ENCODE measurements around the gene JAG2. TPM values are rescaled to one million over a fixed set of nuclear protein-coding genes. Genes with fewer than 3 reads are reported as not detected.

The JAG2 gene
- total and polyA plus RNA-seq, 8 donors = 10.1 to 34.2 (median 14.6) TPM

GRCh38 chr14:105131241-105131640 lies 37.3 kb downstream of the JAG2 start:
- peaks cover 0 to 15% of the 10 kb centered on the region in 2 donors for H3K27me3 ChIP-seq
- H3K4me3 ChIP-seq = no peak overlapping the region
- intact Hi-C loops (cut with DNase I) = no loop called here
- no peak for TF ChIP-seq CTCF (IDR thresholded peaks at IDR 0.05)
- ATAC-seq = no peak
- H3K4me1 ChIP-seq = no peaks in the 10 kb centered on the region
- no peaks in the 10 kb centered on the region for H3K36me3 ChIP-seq
- no peak for DNase-seq
- peaks cover 0 to 16% of the 10 kb centered on the region in 2 donors for H3K9me3 ChIP-seq
- H3K27ac ChIP-seq = no peak overlapping the region

- no peak overlapping the region for H3K4me3 ChIP-seq
- DNase-seq (no peak), ATAC-seq (no peak)
- no peak overlapping the region for H3K27ac ChIP-seq
- peaks cover 0 to 16% of the 10 kb centered on the region in 2 donors for H3K9me3 ChIP-seq
- peaks cover 0 to 32% of the 10 kb centered on the region in 2 donors for H3K27me3 ChIP-seq
- intact Hi-C loops (cut with DNase I) = no loop called here
- no peaks in the 10 kb centered on the region for H3K4me1 ChIP-seq
- H3K36me3 ChIP-seq = no peaks in the 10 kb centered on the region
- TF ChIP-seq CTCF (IDR thresholded peaks at IDR 0.05) = no peak
Measured at GRCh38 chr14:105128059-105128458, 40.5 kb downstream of the JAG2 start.

DNA sequence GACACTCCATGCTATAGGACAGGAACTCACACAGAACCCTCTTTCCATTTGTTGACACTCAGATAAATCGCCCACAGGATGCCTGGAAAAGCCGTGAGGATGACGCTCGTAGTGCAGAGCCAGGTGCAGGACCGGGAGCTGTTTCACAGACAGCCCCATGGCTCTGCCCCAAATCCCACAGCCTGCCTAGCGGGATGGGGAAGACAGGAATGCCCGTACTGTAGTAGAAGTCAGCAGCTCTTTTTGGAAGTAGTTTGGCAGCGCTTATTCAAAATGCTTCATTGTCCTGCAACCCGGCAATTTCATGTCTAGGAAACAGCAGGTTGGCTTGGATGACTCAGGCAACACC lies 41.6 kb downstream of the JAG2 start:
- Histone ChIP-seq H3K9me3 (peaks cover 0 to 25% of the 10 kb centered on the region in 2 donors), H3K4me1 (no peaks in the 10 kb centered on the region), H3K4me3 (no peak overlapping the region), H3K27ac (no peak overlapping the region), H3K27me3 (peaks cover 0 to 32% of the 10 kb centered on the region in 2 donors), H3K36me3 (no peaks in the 10 kb centered on the region)
- intact Hi-C loops (cut with DNase I) = no loop called here
- DNase-seq (no peak), ATAC-seq (no peak)
- no peak for TF ChIP-seq CTCF (IDR thresholded peaks at IDR 0.05)

DNA sequence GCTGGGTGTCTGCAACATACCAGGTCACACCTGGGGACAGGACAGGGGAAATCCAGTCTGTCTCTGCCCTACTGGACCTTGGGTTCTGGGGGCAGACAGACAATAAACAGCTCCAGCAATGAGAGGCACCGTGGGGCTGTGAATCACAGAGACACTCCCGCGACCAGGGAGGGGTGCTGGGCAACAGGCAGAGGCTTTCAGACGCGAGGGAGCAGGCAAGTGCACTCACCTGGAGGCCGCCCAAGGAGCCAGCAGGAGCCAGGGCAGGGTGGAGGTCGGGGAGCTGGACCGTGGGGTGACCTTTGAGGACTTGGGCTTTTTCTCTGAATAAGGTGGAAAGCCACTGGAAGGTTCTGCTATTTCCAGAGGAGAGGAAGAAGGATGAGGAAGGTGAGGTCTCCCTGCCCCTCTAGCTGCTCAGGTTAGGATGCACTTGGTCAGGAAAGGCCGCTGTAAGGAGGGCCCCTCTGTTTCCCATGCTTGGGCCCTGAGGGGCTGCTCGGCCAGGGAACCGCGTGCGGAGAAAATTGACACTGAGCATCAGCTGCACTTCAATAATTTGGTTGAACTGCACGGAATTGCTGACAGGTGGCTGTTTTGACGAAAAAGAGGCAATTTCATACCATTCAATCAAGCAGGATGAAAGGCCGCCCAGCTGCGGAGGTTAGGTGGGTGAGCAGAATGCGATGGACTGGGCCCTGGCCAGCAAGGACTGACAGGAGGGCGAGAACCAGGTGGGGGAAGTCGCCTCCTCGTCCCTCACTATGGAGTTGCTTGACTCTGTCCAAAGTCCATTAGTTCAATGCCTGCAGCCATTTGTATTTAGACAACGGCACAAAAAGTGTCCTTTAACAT lies 42.2 kb downstream of the JAG2 start:
- Histone ChIP-seq H3K9me3 (peaks cover 0 to 24% of the 10 kb centered on the region in 2 donors), H3K4me3 (no peak overlapping the region), H3K36me3 (no peaks in the 10 kb centered on the region), H3K4me1 (no peaks in the 10 kb centered on the region), H3K27me3 (peaks cover 0 to 32% of the 10 kb centered on the region in 2 donors), H3K27ac (no peak overlapping the region)
- no peak for ATAC-seq
- no peak for TF ChIP-seq CTCF (IDR thresholded peaks at IDR 0.05)
- DNase-seq = no peak
- intact Hi-C loops (cut with DNase I) = no loop called here

DNA sequence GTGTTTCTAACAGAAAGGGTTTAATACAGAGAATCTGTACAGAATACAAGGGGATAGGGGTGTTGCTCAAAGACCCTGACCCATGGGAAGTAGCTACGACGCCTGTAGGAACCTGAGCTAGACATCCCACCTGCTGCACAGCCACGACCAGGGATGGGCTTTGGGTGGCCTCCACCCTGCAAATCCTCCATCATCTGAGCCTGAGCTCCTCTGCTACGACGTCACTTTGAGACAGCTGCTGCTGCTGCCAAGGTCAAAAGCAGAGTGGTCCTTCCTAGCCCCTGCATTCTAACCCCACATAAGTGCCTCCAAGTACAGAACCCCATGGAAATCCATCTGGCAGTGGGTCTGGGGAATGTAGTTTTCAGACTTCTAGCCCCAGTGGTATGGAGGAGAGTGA lies 43.8 kb downstream of the JAG2 start:
- peaks cover 0 to 20% of the 10 kb centered on the region in 2 donors for H3K9me3 ChIP-seq
- no peaks in the 10 kb centered on the region for H3K36me3 ChIP-seq
- no peaks in the 10 kb centered on the region for H3K4me1 ChIP-seq
- intact Hi-C loops (cut with DNase I) = no loop called here
- H3K27ac ChIP-seq = no peak overlapping the region
- TF ChIP-seq CTCF (IDR thresholded peaks at IDR 0.05) = no peak
- H3K4me3 ChIP-seq = no peak overlapping the region
- ATAC-seq (no peak), DNase-seq (no peak)
- peaks cover 0 to 33% of the 10 kb centered on the region in 2 donors for H3K27me3 ChIP-seq
